HepG2 (cell line): ENCODE data around the gene SPOP. TPM values are rescaled to one million over a fixed set of nuclear protein-coding genes. Genes with fewer than 3 reads are reported as not detected.

Source experiments
- ATAC-seq: fragments of 200-7000 bp; cut with Tn5 transposase; 3 replicates; pipeline ENCODE4 v1.9.1; 2020; ENCODE audit warnings: mild to moderate bottlenecking, moderate library complexity
- BruUV-seq: library from RNA; stranded (reverse); fragments of 400-500 nt; replicated peaks from 2 replicates; lab custom pipeline; 2021; lab: Mats Ljungman, UMichigan
- CTCF ChIA-PET: fragments of 300-600 bp; formaldehyde crosslinking; extraction: SDS; loops from one replicate; lab custom pipeline; 2021; ENCODE audit warnings: low total read pairs, inconsistent platforms, low intra/inter-chr PET ratio; lab: Yijun Ruan, JAX
- POLR2A ChIA-PET: fragments of 350-600 bp; sonication (Branson Sonifier 250); formaldehyde crosslinking; loops from one replicate; lab custom pipeline; 2020; ENCODE audit warnings: antibody characterized with exemption, inconsistent platforms; lab: Yijun Ruan, JAX
- DNase-seq: peaks from one replicate; pipeline ENCODE4 v3.0.0-alpha.2; 2015; ENCODE audit warnings: low spot score
- FAIRE-seq: peaks from 3 replicates; lab custom pipeline; 2011; peaks lifted over from hg19 to GRCh38; lab: Jason Lieb, UNC
- H2AFZ ChIP-seq: one replicate; pipeline ENCODE4 v1.6.1; 2011; ENCODE audit warnings: low read length, inconsistent platforms
- H3K27ac ChIP-seq: fragments of 300-600 bp; 3 replicates; pipeline ENCODE4 v1.8.0; 2011; ENCODE audit warnings: mixed run types, mild to moderate bottlenecking, mixed read lengths, low read length, inconsistent platforms; ENCODE audit not compliant: insufficient read depth; ENCODE audit errors: extremely low read length
- H3K27me3 ChIP-seq, 2 experiments: fragments of 200-600 bp in 1 of 2; 2 replicates in 1 of 2; 3 replicates in 1 of 2; pipeline versions ENCODE4 v1.6.0 to v1.8.0; 2011; ENCODE audit warnings: low read length in 2 of 2, mild to moderate bottlenecking in 2 of 2, moderate library complexity in 2 of 2, inconsistent platforms in 1 of 2; ENCODE audit not compliant: insufficient read depth in 2 of 2, control insufficient read depth in 1 of 2
- H3K36me3 ChIP-seq, 2 experiments: fragments of 200-600 bp in 1 of 2; replicated peaks in 1 of 2; 2 replicates in 1 of 2; 3 replicates in 1 of 2; pipeline versions ENCODE4 v1.5.1 to v1.8.0; 2011; ENCODE audit warnings: low read length in 2 of 2, inconsistent platforms in 1 of 2; ENCODE audit not compliant: insufficient read depth in 2 of 2, control insufficient read depth in 1 of 2
- H3K4me1 ChIP-seq: 2 replicates; pipeline ENCODE4 v1.5.1; 2012; ENCODE audit warnings: low read length, inconsistent platforms; ENCODE audit not compliant: insufficient read depth
- H3K4me2 ChIP-seq: 2 replicates; pipeline ENCODE4 v1.6.0; 2011; ENCODE audit warnings: low read depth, low read length, inconsistent platforms
- H3K4me3 ChIP-seq, 3 experiments: fragments of 200-600 bp in 1 of 3; sonication (generic), shearing (Covaris generic) in 1 of 3; replicated peaks in 1 of 3; 2 replicates each; pipeline ENCODE4 v1.5.1; 2011 to 2016; ENCODE audit warnings: low read length in 3 of 3, inconsistent platforms in 2 of 3, low read depth in 2 of 3, mild to moderate bottlenecking in 2 of 3, control low read depth in 1 of 3, mixed read lengths in 1 of 3; ENCODE audit not compliant: insufficient read depth in 1 of 3
- H3K79me2 ChIP-seq: one replicate; pipeline ENCODE4 v1.6.1; 2011; ENCODE audit warnings: low read length, inconsistent platforms; ENCODE audit not compliant: insufficient read depth
- H3K9ac ChIP-seq: 2 replicates; pipeline ENCODE4 v1.6.0; 2011; ENCODE audit warnings: mild to moderate bottlenecking, low read depth, low read length, inconsistent platforms; ENCODE audit not compliant: insufficient read depth
- H3K9me3 ChIP-seq: 2 replicates; pipeline ENCODE4 v1.5.1; 2012; ENCODE audit warnings: mild to moderate bottlenecking, low read length
- H4K20me1 ChIP-seq: 2 replicates; pipeline ENCODE4 v1.6.0; 2011; ENCODE audit warnings: inconsistent platforms, mild to moderate bottlenecking, low read length, moderate library complexity; ENCODE audit not compliant: insufficient read depth
- AHR ChIP-seq: IDR thresholded peaks from 2 replicates; pipeline ENCODE4 v1.6.1; 2018; ENCODE audit warnings: missing genetic modification reagents, missing compliant biosample characterization
- IRF2 ChIP-seq: IDR thresholded peaks from 2 replicates; pipeline ENCODE4 v1.6.1; 2018; ENCODE audit warnings: missing genetic modification reagents, missing compliant biosample characterization
- WGBS: methylation state at CpG from one replicate; pipeline ENCODE4 v1.1.6; 2017; ENCODE audit warnings: low lambda C conversion rate; 5-methylcytosine and 5-hydroxymethylcytosine counted together
- in situ Hi-C: cut with HindIII; loops from 2 replicates; pipeline ENCODE4 v1.10.0; 2017; ENCODE audit warnings: low pct_unique_long_range_greater_than_20kb; ENCODE audit not compliant: extremely low pct_ligation_motif_present
- intact Hi-C: fragments of 100-400 bp; cut with micrococcal nuclease; formaldehyde crosslinking; loops from one replicate; pipeline ENCODE4 v1.10.0; 2022; ENCODE audit not compliant: unreplicated experiment
- polyA plus RNA-seq, 8 experiments: library from polyadenylated mRNA; depleted of rRNA in 3 of 8; stranded (reverse) in 7 of 8; unstranded in 1 of 8; fragments of >200 nt; fragmentation: Illumina TruSeq in 4 of 8; extraction: Trizol in 4 of 8; gene quantifications; 2 replicates each; pipeline versions ENCODE4 v1.2.1 to v1.2.3, GENCODE V29; 2011 to 2016; ENCODE audit warnings: low read depth in 4 of 8, missing spikeins in 1 of 8, mixed read lengths in 1 of 8; ENCODE audit not compliant: insufficient read depth in 1 of 8
- total RNA-seq, 5 experiments: library from RNA; depleted of rRNA; stranded (reverse); fragments of >200 nt; fragmentation: Illumina TruSeq; extraction: Trizol; gene quantifications; 2 replicates each; pipeline ENCODE4 v1.2.3, GENCODE V29; 2016; ENCODE audit warnings: low read depth in 1 of 5
- TF ChIP-seq, protein P1 (sequence below): IDR thresholded peaks from 2 replicates; pipeline ENCODE4 v1.4.0; 2020; ENCODE audit warnings: mild to moderate bottlenecking, missing genetic modification reagents

The SPOP gene
- total and polyA plus RNA-seq, 2 of the 13 experiments (the other 11 are each of a cell fraction or from before 2014, with no cell fraction given): 52.8 to 60.8 TPM

DNA sequence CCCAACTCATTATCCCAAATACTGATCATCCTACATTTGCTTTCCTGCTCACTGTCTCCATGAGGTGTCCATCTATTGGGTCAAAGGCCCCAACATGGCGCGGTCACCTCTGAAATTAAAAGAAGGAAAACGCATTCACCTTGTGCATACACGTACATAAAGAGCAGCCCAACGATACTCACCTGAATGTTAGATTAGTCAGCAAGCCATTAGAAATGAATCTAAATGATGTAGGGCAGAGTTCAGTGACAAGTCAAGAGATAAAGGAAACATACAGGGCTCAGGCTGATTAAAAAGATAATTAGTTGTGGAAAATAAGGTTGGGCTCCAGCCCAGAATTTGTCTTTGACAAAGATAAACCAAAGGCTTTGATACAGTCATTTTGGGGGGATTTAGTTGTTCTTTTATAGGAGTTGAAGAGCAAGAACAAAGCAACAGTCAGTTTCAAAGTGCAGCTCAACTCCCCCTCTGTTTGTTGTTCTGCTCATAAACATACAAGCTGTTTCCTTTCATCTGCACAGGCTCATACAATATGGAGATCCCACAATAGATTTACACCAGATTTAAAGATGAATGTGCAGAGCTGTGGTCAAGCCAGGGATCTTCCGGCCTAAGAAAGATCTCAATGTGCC, 81.2 kb downstream of the SPOP start (continued):
- TF ChIP-seq, protein P1, sequence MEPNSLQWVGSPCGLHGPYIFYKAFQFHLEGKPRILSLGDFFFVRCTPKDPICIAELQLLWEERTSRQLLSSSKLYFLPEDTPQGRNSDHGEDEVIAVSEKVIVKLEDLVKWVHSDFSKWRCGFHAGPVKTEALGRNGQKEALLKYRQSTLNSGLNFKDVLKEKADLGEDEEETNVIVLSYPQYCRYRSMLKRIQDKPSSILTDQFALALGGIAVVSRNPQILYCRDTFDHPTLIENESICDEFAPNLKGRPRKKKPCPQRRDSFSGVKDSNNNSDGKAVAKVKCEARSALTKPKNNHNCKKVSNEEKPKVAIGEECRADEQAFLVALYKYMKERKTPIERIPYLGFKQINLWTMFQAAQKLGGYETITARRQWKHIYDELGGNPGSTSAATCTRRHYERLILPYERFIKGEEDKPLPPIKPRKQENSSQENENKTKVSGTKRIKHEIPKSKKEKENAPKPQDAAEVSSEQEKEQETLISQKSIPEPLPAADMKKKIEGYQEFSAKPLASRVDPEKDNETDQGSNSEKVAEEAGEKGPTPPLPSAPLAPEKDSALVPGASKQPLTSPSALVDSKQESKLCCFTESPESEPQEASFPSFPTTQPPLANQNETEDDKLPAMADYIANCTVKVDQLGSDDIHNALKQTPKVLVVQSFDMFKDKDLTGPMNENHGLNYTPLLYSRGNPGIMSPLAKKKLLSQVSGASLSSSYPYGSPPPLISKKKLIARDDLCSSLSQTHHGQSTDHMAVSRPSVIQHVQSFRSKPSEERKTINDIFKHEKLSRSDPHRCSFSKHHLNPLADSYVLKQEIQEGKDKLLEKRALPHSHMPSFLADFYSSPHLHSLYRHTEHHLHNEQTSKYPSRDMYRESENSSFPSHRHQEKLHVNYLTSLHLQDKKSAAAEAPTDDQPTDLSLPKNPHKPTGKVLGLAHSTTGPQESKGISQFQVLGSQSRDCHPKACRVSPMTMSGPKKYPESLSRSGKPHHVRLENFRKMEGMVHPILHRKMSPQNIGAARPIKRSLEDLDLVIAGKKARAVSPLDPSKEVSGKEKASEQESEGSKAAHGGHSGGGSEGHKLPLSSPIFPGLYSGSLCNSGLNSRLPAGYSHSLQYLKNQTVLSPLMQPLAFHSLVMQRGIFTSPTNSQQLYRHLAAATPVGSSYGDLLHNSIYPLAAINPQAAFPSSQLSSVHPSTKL (CRISPR knock-in tag): peak; percentile 35; the same call in 1 of the 2 replicates

DNA sequence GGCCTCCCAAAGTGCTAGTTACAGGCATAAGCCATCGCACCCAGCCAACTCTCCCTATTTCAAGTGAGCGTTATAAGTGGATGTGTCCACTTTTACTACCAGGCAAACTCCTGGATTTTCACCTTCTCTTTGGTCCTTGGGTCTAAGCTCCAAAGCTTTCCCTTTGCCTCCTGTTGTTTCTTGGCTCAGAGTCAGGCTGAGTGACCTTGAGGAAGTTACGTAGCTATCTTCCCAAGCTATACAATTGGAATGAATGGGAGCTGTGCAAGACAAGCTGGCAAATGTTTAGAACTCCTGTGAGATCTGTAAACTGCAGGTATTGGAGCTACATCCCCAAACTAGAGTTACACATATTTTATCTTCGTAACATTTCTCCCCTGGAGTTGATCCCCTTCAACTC, 81.9 kb downstream of the SPOP start:
- H3K36me3 ChIP-seq: peaks cover 6 to 21% of the 10 kb centered on the region in 2 experiments
- ChIA-PET CTCF (no interaction called here), POLR2A (interaction anchor here (1.0 to 1.6 kb wide), 2 partner anchors 26 to 81 kb away, joined by 5 to 7 read pairs; partner anchors contain the start of gene SPOP)
- H3K4me1 ChIP-seq: peaks cover 48% of the 10 kb centered on the region
- peak; percentile 47 for FAIRE-seq
- no peak overlapping the region for H3K4me3 ChIP-seq
- peak overlapping the region; percentile 58 for H3K27ac ChIP-seq
- H2AFZ ChIP-seq: no peak overlapping the region
- H3K4me2 ChIP-seq: peak overlapping the region; percentile 32; the same call in 1 of the 2 replicates
- intact Hi-C loops (loop anchor here (2.0 kb wide), 1 partner anchor 19 kb away; no protein-coding TSS in a partner anchor), in situ Hi-C loops (no loop called here)
- no peaks in the 10 kb centered on the region for H4K20me1 ChIP-seq
- TF ChIP-seq AHR (CRISPR knock-in tag) (no peak), IRF2 (0 out of 2 replicates have a peak, but pooled peaks have one; percentile 10)
- H3K9me3 ChIP-seq: no peaks in the 10 kb centered on the region
- H3K79me2 ChIP-seq: no peaks in the 10 kb centered on the region
- H3K27me3 ChIP-seq: no peaks in the 10 kb centered on the region
- no TSS peak for BruUV-seq
- ATAC-seq: no peak
- H3K9ac ChIP-seq: no peak overlapping the region
- WGBS: 85% methylated on average over 4 of the region's 4 CpGs
- DNase-seq: no peak
